HAP-1 (cell line): ENCODE measurements around the gene TRPM7.

Source experiments
- DNase-seq, 2 experiments: peaks; one replicate each; pipeline ENCODE4 v3.0.0-alpha.2; 2016 to 2020; ENCODE audit warnings: low spot score in 2 of 2
- H3K27me3 ChIP-seq: fragments of 250-450 bp; sonication (Bioruptor Pico); 2 replicates; pipeline ENCODE4 v1.5.1; 2020; ENCODE audit warnings: low read depth, mild to moderate bottlenecking, moderate library complexity
- H3K36me3 ChIP-seq: fragments of 250-450 bp; sonication (Bioruptor Pico); replicated peaks from 2 replicates; pipeline ENCODE4 v1.5.1; 2020; ENCODE audit warnings: mild to moderate bottlenecking
- H3K4me1 ChIP-seq: fragments of 250-450 bp; sonication (Bioruptor Pico); 2 replicates; pipeline ENCODE4 v1.5.1; 2020; ENCODE audit warnings: mild to moderate bottlenecking
- H3K4me3 ChIP-seq: fragments of 250-450 bp; sonication (Bioruptor Pico); 2 replicates; pipeline ENCODE4 v1.5.1; 2020; ENCODE audit warnings: mild to moderate bottlenecking, moderate library complexity
- H3K9me3 ChIP-seq: fragments of 250-450 bp; sonication (Bioruptor Pico); 2 replicates; pipeline ENCODE4 v1.5.1; 2020; ENCODE audit warnings: mild to moderate bottlenecking, moderate library complexity
- in situ Hi-C: fragments of 300-500 bp; cut with MboI; formaldehyde crosslinking; loops from 3 replicates; pipeline ENCODE4 v1.14.3; 2020; ENCODE audit warnings: low sequenced_read_pairs, inconsistent platforms, mixed read lengths

Gene TRPM7

GRCh38 chr15:50531766-50532165, 154.8 kb downstream of the TRPM7 start:
- Histone ChIP-seq H3K9me3 (no peaks in the 10 kb centered on the region), H3K4me3 (no peak overlapping the region), H3K36me3 (no peaks in the 10 kb centered on the region), H3K4me1 (no peaks in the 10 kb centered on the region), H3K27me3 (no peaks in the 10 kb centered on the region; the same call in 1 of the 2 replicates)
- in situ Hi-C loops: no loop called here
- DNase-seq: no peak

GRCh38 chr15:50531163-50531562, 155.4 kb downstream of the TRPM7 start:
- no peaks in the 10 kb centered on the region for H3K4me1 ChIP-seq
- no peaks in the 10 kb centered on the region; the same call in 1 of the 2 replicates for H3K27me3 ChIP-seq
- no peaks in the 10 kb centered on the region for H3K9me3 ChIP-seq
- no peak overlapping the region for H3K4me3 ChIP-seq
- no peak for DNase-seq
- in situ Hi-C loops: no loop called here
- H3K36me3 ChIP-seq: no peaks in the 10 kb centered on the region

GRCh38 chr15:50523851-50524251, 162.7 kb downstream of the TRPM7 start:
- Histone ChIP-seq H3K4me1 (peaks cover 6% of the 10 kb centered on the region), H3K9me3 (no peaks in the 10 kb centered on the region), H3K27me3 (no peaks in the 10 kb centered on the region), H3K36me3 (no peaks in the 10 kb centered on the region), H3K4me3 (no peak overlapping the region)
- in situ Hi-C loops: no loop called here
- no peak for DNase-seq

GRCh38 chr15:50519740-50520425, 166.7 kb downstream of the TRPM7 start:
- Histone ChIP-seq H3K27me3 (no peaks in the 10 kb centered on the region), H3K9me3 (no peaks in the 10 kb centered on the region; the same call in 1 of the 2 replicates), H3K4me3 (no peak overlapping the region), H3K36me3 (no peaks in the 10 kb centered on the region), H3K4me1 (peaks cover 6% of the 10 kb centered on the region)
- no peak for DNase-seq
- in situ Hi-C loops: no loop called here

- H3K36me3 ChIP-seq: no peaks in the 10 kb centered on the region
- in situ Hi-C loops: no loop called here
- no peaks in the 10 kb centered on the region for H3K4me1 ChIP-seq
- H3K27me3 ChIP-seq: no peaks in the 10 kb centered on the region
- no peak overlapping the region for H3K4me3 ChIP-seq
- H3K9me3 ChIP-seq: no peaks in the 10 kb centered on the region
- DNase-seq: no peak
Observed at GRCh38 chr15:50513001-50513400, 173.6 kb downstream of the TRPM7 start.
